Measurements from ENCODE around the gene CHST15. TPM values are rescaled to one million over a fixed set of nuclear protein-coding genes. Genes with fewer than 3 reads are reported as not detected.
"Not testable (repeated sequence)": the region's sequence is repeated elsewhere in the genome, so short reads cannot be mapped to it uniquely, and the experiment has no call there.

The CHST15 gene
- total and polyA plus RNA-seq, 7 donors: 2.4 to 57.9 (median 29.9) TPM

- no peak overlapping the region for H3K4me3 ChIP-seq
- TF ChIP-seq POLR2AphosphoS5 (IDR thresholded peaks at IDR 0.05) (no peak), POLR2A (IDR thresholded peaks at IDR 0.05) (no peak)
- H3K9me3 ChIP-seq: no peaks in the 10 kb centered on the region
- H3K27me3 ChIP-seq: no peaks in the 10 kb centered on the region
- WGBS, 2 donors: 89 to 92% methylated on average over 2 of the region's 2 CpGs
- H3K36me3 ChIP-seq: no peaks in the 10 kb centered on the region
- H3K4me1 ChIP-seq: peaks cover 0 to 18% (median 17%) of the 10 kb centered on the region in 4 donors
- no peak overlapping the region for H3K27ac ChIP-seq
- no peak for DNase-seq
- intact Hi-C loops (cut with DNase I): loop anchor here (10.0 kb wide), 1 partner anchor 423 kb away; no protein-coding TSS in a partner anchor
Observed at GRCh38 chr10:124101351-124101750, 8.0 kb upstream of the CHST15 start.

GRCh38 chr10:124100651-124101050 lies 7.3 kb upstream of the CHST15 start:
- peaks cover 0 to 12% (median 10%) of the 10 kb centered on the region in 4 donors for H3K4me1 ChIP-seq
- 87 to 92% methylated on average over 3 of the region's 3 CpGs for WGBS, 2 donors
- not testable (repeated sequence) for DNase-seq, H3K27ac ChIP-seq, H3K36me3 ChIP-seq, H3K27me3 ChIP-seq, H3K9me3 ChIP-seq, H3K4me3 ChIP-seq
- intact Hi-C loops (cut with DNase I): loop anchor here (10.0 kb wide), 1 partner anchor 424 kb away; no protein-coding TSS in a partner anchor

GRCh38 chr10:124100124-124100523 lies 6.7 kb upstream of the CHST15 start:
- intact Hi-C loops (cut with DNase I): loop anchor here (10.0 kb wide), 1 partner anchor 425 kb away; no protein-coding TSS in a partner anchor
- TF ChIP-seq CTCF (IDR thresholded peaks at IDR 0.05): no peak
- TF ChIP-seq EP300 (IDR thresholded peaks at IDR 0.05): no peak
- no peak for TF ChIP-seq POLR2A (IDR thresholded peaks at IDR 0.05)
- TF ChIP-seq POLR2AphosphoS5 (IDR thresholded peaks at IDR 0.05): no peak
- WGBS, 2 donors: 86 to 95% methylated on average over 5 of the region's 5 CpGs

GRCh38 chr10:124099604-124100003 lies 6.2 kb upstream of the CHST15 start:
- no peak for DNase-seq
- TF ChIP-seq EP300 (IDR thresholded peaks at IDR 0.05) (no peak), CTCF (IDR thresholded peaks at IDR 0.05) (no peak), POLR2AphosphoS5 (IDR thresholded peaks at IDR 0.05) (no peak)
- intact Hi-C loops (cut with DNase I): loop anchor here (10.0 kb wide), 1 partner anchor 425 kb away; no protein-coding TSS in a partner anchor
- no peaks in the 10 kb centered on the region for H3K9me3 ChIP-seq
- H3K4me3 ChIP-seq: no peak overlapping the region
- no peaks in the 10 kb centered on the region for H3K36me3 ChIP-seq
- H3K4me1 ChIP-seq: peaks cover 0 to 12% (median 10%) of the 10 kb centered on the region in 4 donors
- no peaks in the 10 kb centered on the region for H3K27me3 ChIP-seq
- H3K27ac ChIP-seq: no peak overlapping the region
- 53 to 62% methylated on average over 4 of the region's 4 CpGs for WGBS, 2 donors

More at GRCh38 chr10:124100124-124100523, 6.7 kb upstream of the CHST15 start:
- H3K36me3 ChIP-seq: no peaks in the 10 kb centered on the region
- H3K9me3 ChIP-seq: no peaks in the 10 kb centered on the region
- peaks cover 0 to 12% (median 9%) of the 10 kb centered on the region in 4 donors for H3K4me1 ChIP-seq
- no peak overlapping the region for H3K4me3 ChIP-seq
- H3K27me3 ChIP-seq: no peaks in the 10 kb centered on the region
- no peak overlapping the region for H3K27ac ChIP-seq
- no peak for DNase-seq

GRCh38 chr10:124098575-124098974 lies 5.2 kb upstream of the CHST15 start:
- Histone ChIP-seq H3K27me3 (no peaks in the 10 kb centered on the region), H3K27ac (no peak overlapping the region), H3K4me1 (peaks cover 0 to 22% (median 18%) of the 10 kb centered on the region in 4 donors), H3K4me3 (no peak overlapping the region), H3K36me3 (no peaks in the 10 kb centered on the region), H3K9me3 (no peaks in the 10 kb centered on the region)
- intact Hi-C loops (cut with DNase I): no loop called here
- 86 to 90% methylated on average over 10 of the region's 10 CpGs for WGBS, 2 donors
- no peak for DNase-seq
- TF ChIP-seq POLR2A (IDR thresholded peaks at IDR 0.05) (no peak), CTCF (IDR thresholded peaks at IDR 0.05) (no peak), EP300 (IDR thresholded peaks at IDR 0.05) (no peak), POLR2AphosphoS5 (IDR thresholded peaks at IDR 0.05) (no peak)

- no peak for TF ChIP-seq POLR2AphosphoS5 (IDR thresholded peaks at IDR 0.05)
- no peak for TF ChIP-seq EP300 (IDR thresholded peaks at IDR 0.05)
- TF ChIP-seq POLR2A (IDR thresholded peaks at IDR 0.05): no peak
- TF ChIP-seq CTCF (IDR thresholded peaks at IDR 0.05): no peak
- H3K9me3 ChIP-seq: no peaks in the 10 kb centered on the region
- intact Hi-C loops (cut with DNase I): no loop called here
- 38 to 62% methylated on average over 10 of the region's 10 CpGs for WGBS, 2 donors
- peaks cover 0 to 22% (median 18%) of the 10 kb centered on the region in 4 donors for H3K4me1 ChIP-seq
- no peak overlapping the region for H3K4me3 ChIP-seq
- H3K27me3 ChIP-seq: no peaks in the 10 kb centered on the region
- no peak overlapping the region for H3K27ac ChIP-seq
- no peak for DNase-seq
- H3K36me3 ChIP-seq: no peaks in the 10 kb centered on the region
Observed at GRCh38 chr10:124097883-124098282, 4.5 kb upstream of the CHST15 start.

Data from sigmoid colon (tissue), 7 donors.